B cell (primary cell): Measurements from ENCODE around the gene SEMA4D. TPM values are rescaled to one million over a fixed set of nuclear protein-coding genes. Genes with fewer than 3 reads are reported as not detected.

Experiments used
- ATAC-seq: fragments of 200-7000 bp; cut with Tn5 transposase; one replicate; pipeline ENCODE4 v1.10.0; 2021; ENCODE audit warnings: low read depth, mild to moderate bottlenecking, moderate number of reproducible peaks, moderate library complexity
- CTCF ChIA-PET: fragments of 350-600 bp; sonication (Branson Sonifier 250); formaldehyde crosslinking; loops from one replicate; lab custom pipeline; 2021; ENCODE audit warnings: antibody characterized with exemption, inconsistent platforms; lab: Charles Lee
- POLR2A ChIA-PET: fragments of 350-600 bp; sonication (Branson Sonifier 250); formaldehyde crosslinking; loops from one replicate; lab custom pipeline; 2021; ENCODE audit warnings: antibody characterized with exemption; lab: Charles Lee
- DNase-seq: peaks from one replicate; pipeline ENCODE4 v3.0.0; 2013
- H2AFZ ChIP-seq: 2 replicates; pipeline ENCODE4 v1.6.1; 2012; ENCODE audit warnings: mild to moderate bottlenecking, low read depth, low read length; ENCODE audit not compliant: insufficient read depth, poor library complexity, severe bottlenecking
- H3K27ac ChIP-seq, 2 donors: 1 replicate in 1 of 2; 2 replicates in 1 of 2; pipeline ENCODE4 v1.5.1; 2012 to 2013; ENCODE audit warnings: low read length in 2 of 2, mild to moderate bottlenecking in 2 of 2, moderate library complexity in 1 of 2
- H3K27me3 ChIP-seq, 4 experiments: fragments of 200-600 bp in 1 of 4; sonication (generic) in 1 of 4; replicated peaks in 1 of 4; 1 replicate in 2 of 4; 2 replicates in 2 of 4; pipeline versions ENCODE4 v1.6.1 to v1.7.0; 2013 to 2016; ENCODE audit warnings: low read length in 3 of 4, mild to moderate bottlenecking in 2 of 4, mixed read lengths in 1 of 4, moderate library complexity in 1 of 4; ENCODE audit not compliant: insufficient read depth in 4 of 4, control insufficient read depth in 3 of 4; ENCODE audit errors: control extremely low read depth in 1 of 4
- H3K36me3 ChIP-seq, 2 experiments: replicated peaks in 1 of 2; 1 replicate in 1 of 2; 2 replicates in 1 of 2; pipeline versions ENCODE4 v1.6.1 to v1.7.1; 2013; ENCODE audit warnings: low read length in 1 of 2; ENCODE audit not compliant: insufficient read depth in 2 of 2, control insufficient read depth in 1 of 2; ENCODE audit errors: control extremely low read depth in 1 of 2, extremely low read depth in 1 of 2
- H3K4me1 ChIP-seq, 2 donors: fragments of 200-600 bp in 1 of 2; sonication (generic) in 1 of 2; 1 replicate in 1 of 2; 2 replicates in 1 of 2; pipeline versions ENCODE4 v1.5.1 to v1.6.1; 2013 to 2017; ENCODE audit warnings: low read length in 2 of 2; ENCODE audit not compliant: control insufficient read depth in 2 of 2, insufficient read depth in 2 of 2
- H3K4me2 ChIP-seq: replicated peaks from 2 replicates; pipeline ENCODE3; 2012; ENCODE audit warnings: mild to moderate bottlenecking, low read depth, low read length; ENCODE audit not compliant: poor library complexity, severe bottlenecking
- H3K4me3 ChIP-seq, 5 experiments: fragments of 200-600 bp in 1 of 5; sonication (generic) in 1 of 5; 1 replicate in 3 of 5; 2 replicates in 2 of 5; pipeline versions ENCODE4 v1.5.1 to v1.7.0; 2011 to 2016; ENCODE audit warnings: low read length in 4 of 5, mild to moderate bottlenecking in 4 of 5, low read depth in 2 of 5, control low read depth in 1 of 5, moderate library complexity in 1 of 5; ENCODE audit not compliant: insufficient read depth in 1 of 5; ENCODE audit errors: control extremely low read depth in 1 of 5, extremely low read depth in 1 of 5
- H3K79me2 ChIP-seq: fragments of 200-600 bp; sonication (generic); one replicate; pipeline ENCODE4 v1.6.0; 2016; ENCODE audit warnings: low read length; ENCODE audit not compliant: control insufficient read depth, insufficient read depth
- H3K9ac ChIP-seq: fragments of 200-600 bp; sonication (generic); 2 replicates; pipeline ENCODE4 v1.6.1; 2017; ENCODE audit warnings: mild to moderate bottlenecking, low read length, moderate library complexity
- H3K9me3 ChIP-seq, 3 donors: one replicate each; pipeline versions ENCODE4 v1.6.1 to v1.7.1; 2013; ENCODE audit warnings: low read length in 2 of 3; ENCODE audit not compliant: control insufficient read depth in 2 of 3, insufficient read depth in 1 of 3; ENCODE audit errors: control extremely low read depth in 1 of 3
- H4K20me1 ChIP-seq: 2 replicates; pipeline ENCODE4 v1.6.0; 2012; ENCODE audit warnings: mild to moderate bottlenecking, low read length; ENCODE audit not compliant: insufficient read depth, control insufficient read depth, poor library complexity, severe bottlenecking
- H3K27ac Mint-ChIP-seq: one replicate; pipeline ENCODE4 v1.8.0; 2021; ENCODE audit warnings: mixed read lengths
- H3K27me3 Mint-ChIP-seq: one replicate; pipeline ENCODE4 v1.8.0; 2021; ENCODE audit warnings: mixed read lengths
- H3K4me1 Mint-ChIP-seq: one replicate; pipeline ENCODE4 v1.8.0; 2021; ENCODE audit warnings: mixed read lengths
- H3K4me3 Mint-ChIP-seq: one replicate; pipeline ENCODE4 v1.8.0; 2021; ENCODE audit warnings: mixed read lengths
- H3K9me3 Mint-ChIP-seq: one replicate; pipeline ENCODE4 v1.8.0; 2022; ENCODE audit warnings: mixed read lengths; ENCODE audit not compliant: insufficient read depth
- CTCF ChIP-seq: fragments of 200-600 bp; IDR thresholded peaks from one replicate; pipeline ENCODE4 v1.8.0; 2022; ENCODE audit warnings: antibody characterized with exemption, mild to moderate bottlenecking
- EZH2 ChIP-seq: IDR thresholded peaks from 2 replicates; pipeline ENCODE4 v1.6.1; 2012; ENCODE audit warnings: borderline replicate concordance, low read depth, mild to moderate bottlenecking, moderate library complexity, low read length; ENCODE audit not compliant: insufficient read depth, poor library complexity, severe bottlenecking
- WGBS: methylation state at CpG from one replicate; pipeline ENCODE4 v1.1.5; 2013; ENCODE audit warnings: missing lambda C conversion rate; ENCODE audit not compliant: insufficient coverage; 5-methylcytosine and 5-hydroxymethylcytosine counted together
- intact Hi-C: fragments of 100-400 bp; cut with micrococcal nuclease; formaldehyde crosslinking; loops from one replicate; pipeline ENCODE4 v1.10.0; 2022
- polyA plus RNA-seq: library from polyadenylated mRNA; depleted of rRNA; stranded (reverse); fragments of >200 nt; gene quantifications from 2 replicates; pipeline ENCODE4 v1.2.3, GENCODE V29; 2012
- total RNA-seq, 2 donors: library from RNA; stranded (reverse); fragments of 120-200 nt in 1 of 2; gene quantifications; 1 replicate in 1 of 2; 2 replicates in 1 of 2; pipeline versions ENCODE4 v1.2.3 to v1.2.4, GENCODE V29; 2013 to 2022

Gene SEMA4D
- total and polyA plus RNA-seq, 2 donors (not counting 1 experiment from before 2014, with no cell fraction given): 53.6 to 231 TPM

DNA sequence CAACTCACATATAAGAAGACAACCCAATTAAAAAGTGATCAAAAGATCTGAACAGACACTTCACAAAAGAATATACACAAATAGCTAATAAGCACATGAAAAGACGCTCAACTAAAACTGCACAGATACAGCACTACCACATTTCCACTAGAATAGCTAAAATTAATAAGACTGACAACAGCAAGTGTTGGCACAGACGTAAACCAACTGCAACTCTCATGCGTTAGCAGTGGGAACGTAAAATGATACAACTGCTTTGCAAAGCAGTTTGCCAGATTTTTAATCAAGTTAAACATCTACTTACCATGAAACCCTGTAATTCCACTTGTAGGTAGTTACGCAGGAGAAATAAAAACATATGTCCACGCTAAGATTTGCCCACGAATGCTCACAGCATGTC, 9.0 kb downstream of the SEMA4D start:
- Histone ChIP-seq H3K4me3 (no peak overlapping the region), H3K9me3 (peaks cover 0 to 4% (median 0%) of the 10 kb centered on the region in 3 donors), H4K20me1 (peaks cover 7% of the 10 kb centered on the region), H3K27ac (peak overlapping the region in 1 of 2 donors; percentile 69), H3K36me3 (peaks cover 0 to 3% of the 10 kb centered on the region in 2 experiments), H2AFZ (no peak overlapping the region), H3K4me1 (peaks cover 56 to 58% of the 10 kb centered on the region in 2 donors), H3K27me3 (no peaks in the 10 kb centered on the region), H3K79me2 (peaks cover 92% of the 10 kb centered on the region), H3K9ac (no peak overlapping the region), H3K4me2 (no peak overlapping the region)
- Mint-ChIP-seq H3K4me3 (no peak overlapping the region), H3K27me3 (no peaks in the 10 kb centered on the region), H3K4me1 (peaks cover 86% of the 10 kb centered on the region), H3K9me3 (no peaks in the 10 kb centered on the region), H3K27ac (no peak overlapping the region)
- ChIA-PET CTCF (interaction anchor here (1.4 to 6.7 kb wide), 5 partner anchors 10 to 61 kb away, joined by 3 to 45 read pairs (median 7); partner anchors contain the start of gene SEMA4D), POLR2A (interaction anchor here (1.4 to 1.7 kb wide), 2 partner anchors 22 to 59 kb away, joined by 4 to 5 read pairs; no protein-coding TSS in a partner anchor)
- TF ChIP-seq EZH2 (no peak), CTCF (no peak)
- ATAC-seq: no peak
- intact Hi-C loops: no loop called here
- no peak for DNase-seq
- WGBS: 100% methylated on average over 2 of the region's 7 CpGs

GRCh38 chr9:89488131-89488530, 9.8 kb downstream of the SEMA4D start:
- Mint-ChIP-seq H3K4me3 (no peak overlapping the region), H3K9me3 (no peaks in the 10 kb centered on the region), H3K27me3 (no peaks in the 10 kb centered on the region), H3K27ac (peak overlapping the region; percentile 1), H3K4me1 (peaks cover 87% of the 10 kb centered on the region)
- H3K9ac ChIP-seq: no peak overlapping the region
- peaks cover 0 to 3% of the 10 kb centered on the region in 2 experiments for H3K36me3 ChIP-seq
- H2AFZ ChIP-seq: no peak overlapping the region
- POLR2A ChIA-PET: interaction anchor here (0.6 kb wide), 1 partner anchor 177 kb away, joined by 4 read pairs; the partner anchor contains the start of gene CKS2
- H4K20me1 ChIP-seq: peaks cover 8% of the 10 kb centered on the region
- CTCF ChIA-PET: interaction anchor here (0.6 to 6.7 kb wide), 6 partner anchors 11 to 62 kb away, joined by 3 to 45 read pairs (median 6); partner anchors contain the start of gene SEMA4D
- WGBS: 100% methylated on average over 3 of the region's 5 CpGs
- DNase-seq (no peak), ATAC-seq (no peak)
- H3K4me1 ChIP-seq: peaks cover 58 to 62% of the 10 kb centered on the region in 2 donors
- H3K9me3 ChIP-seq: peaks cover 0 to 4% (median 0%) of the 10 kb centered on the region in 3 donors
- H3K27ac ChIP-seq: no peak overlapping the region
- H3K79me2 ChIP-seq: peaks cover 92% of the 10 kb centered on the region
- TF ChIP-seq EZH2: no peak
- intact Hi-C loops: no loop called here
- H3K4me2 ChIP-seq: no peak overlapping the region
- H3K4me3 ChIP-seq: no peak overlapping the region
- H3K27me3 ChIP-seq: no peaks in the 10 kb centered on the region
